HCT116 (cell line): ENCODE results near the gene NPB. TPM values are rescaled to one million over a fixed set of nuclear protein-coding genes. Genes with fewer than 3 reads are reported as not detected.

Experiments used
- ATAC-seq: fragments of 200-7000 bp; cut with Tn5 transposase; 2 replicates; pipeline ENCODE4 v1.9.1; 2020; ENCODE audit warnings: mild to moderate bottlenecking, moderate library complexity
- BruUV-seq: library from RNA; stranded (reverse); fragments of 400-500 nt; replicated peaks from 2 replicates; lab custom pipeline; 2021; lab: Mats Ljungman, UMichigan
- CTCF ChIA-PET: fragments of 300-600 bp; sonication (Branson Sonifier 250); formaldehyde crosslinking; loops from one replicate; lab custom pipeline; 2021; ENCODE audit warnings: antibody characterized with exemption; lab: Charles Lee
- POLR2A ChIA-PET: fragments of 300-600, 350-600 bp; sonication (Branson Sonifier 250); formaldehyde crosslinking; loops from one replicate; lab custom pipeline; 2021; ENCODE audit warnings: antibody characterized with exemption; lab: Charles Lee
- RAD21 ChIA-PET, 2 experiments: fragments of 300-600 bp; sonication (Branson Sonifier 250); formaldehyde crosslinking; loops; one replicate each; lab custom pipeline; 2023; ENCODE audit warnings: low total read pairs in 2 of 2; ENCODE audit not compliant: uncharacterized antibody in 2 of 2, unreplicated experiment in 2 of 2, low non-redundant PET in 1 of 2; lab: Charles Lee
- DNase-seq: peaks from one replicate; pipeline ENCODE4 v3.0.0-alpha.2; 2010; ENCODE audit warnings: low read depth, low spot score
- H2AFZ ChIP-seq: fragments of 200-600 bp; shearing (Covaris generic), sonication (generic); 2 replicates; pipeline ENCODE4 v1.6.1; 2017; ENCODE audit warnings: low read depth, mixed run types, mixed read lengths, antibody characterized with exemption, low read length; ENCODE audit not compliant: poor library complexity, severe bottlenecking
- H3K27ac ChIP-seq: 2 replicates; pipeline ENCODE4 v1.5.1; 2012; ENCODE audit warnings: low read depth, low read length
- H3K27me3 ChIP-seq: fragments of 200-600 bp; sonication (generic); 2 replicates; pipeline ENCODE4 v1.6.1; 2016; ENCODE audit warnings: mixed run types, low read length, mixed read lengths; ENCODE audit not compliant: insufficient read depth
- H3K36me3 ChIP-seq, 2 experiments: fragments of 200-500 bp in 1 of 2; fragments of 200-600 bp in 1 of 2; sonication (Bioruptor generic) in 1 of 2; sonication (generic) in 1 of 2; 2 replicates each; pipeline versions ENCODE4 v1.5.1 to v1.6.1; 2014 to 2016; ENCODE audit warnings: low read length in 2 of 2, inconsistent platforms in 1 of 2, mixed read lengths in 1 of 2, mixed run types in 1 of 2; ENCODE audit not compliant: insufficient read depth in 2 of 2, control insufficient read depth in 1 of 2
- H3K4me1 ChIP-seq, 2 experiments: fragments of 200-600 bp in 1 of 2; sonication (generic) in 1 of 2; 2 replicates each; pipeline versions ENCODE4 v1.5.1 to v1.6.1; 2012 to 2017; ENCODE audit warnings: low read length in 2 of 2, inconsistent platforms in 1 of 2, mild to moderate bottlenecking in 1 of 2, mixed read lengths in 1 of 2, mixed run types in 1 of 2, moderate library complexity in 1 of 2; ENCODE audit not compliant: insufficient read depth in 2 of 2, control insufficient read depth in 1 of 2
- H3K4me2 ChIP-seq: fragments of 200-600 bp; sonication (generic); 2 replicates; pipeline ENCODE4 v1.6.1; 2017; ENCODE audit warnings: mixed run types, low read length, mixed read lengths
- H3K4me3 ChIP-seq, 2 experiments: fragments of 200-600 bp in 1 of 2; sonication (generic) in 1 of 2; replicated peaks in 1 of 2; 2 replicates each; pipeline ENCODE4 v1.5.1; 2011 to 2016; ENCODE audit warnings: low read length in 2 of 2, control low read depth in 1 of 2, low read depth in 1 of 2, mild to moderate bottlenecking in 1 of 2, mixed read lengths in 1 of 2, mixed run types in 1 of 2
- H3K79me2 ChIP-seq: fragments of 200-600 bp; sonication (generic); 2 replicates; pipeline ENCODE4 v1.6.1; 2017; ENCODE audit warnings: mild to moderate bottlenecking, mixed run types, low read length, moderate library complexity, mixed read lengths; ENCODE audit not compliant: insufficient read depth
- H3K9ac ChIP-seq: fragments of 200-600 bp; sonication (generic); 2 replicates; pipeline ENCODE4 v1.6.1; 2016; ENCODE audit warnings: low read length, mixed read lengths
- H3K9me2 ChIP-seq: fragments of 200-600 bp; sonication (generic), shearing (Covaris generic); 2 replicates; pipeline ENCODE4 v1.6.1; 2017; ENCODE audit warnings: mixed run types, mild to moderate bottlenecking, moderate library complexity; ENCODE audit not compliant: insufficient read depth
- H3K9me3 ChIP-seq, 2 experiments: fragments of 200-500 bp in 1 of 2; fragments of 200-600 bp in 1 of 2; sonication (Bioruptor generic) in 1 of 2; sonication (generic) in 1 of 2; 2 replicates each; pipeline ENCODE4 v1.6.1; 2014 to 2017; ENCODE audit warnings: low read length in 2 of 2, mixed read lengths in 2 of 2, inconsistent platforms in 1 of 2, low read depth in 1 of 2, mild to moderate bottlenecking in 1 of 2, mixed run types in 1 of 2, moderate library complexity in 1 of 2; ENCODE audit not compliant: control insufficient read depth in 1 of 2, insufficient read depth in 1 of 2
- H4K20me1 ChIP-seq: fragments of 200-600 bp; sonication (generic), shearing (Covaris generic); 2 replicates; pipeline ENCODE4 v1.6.1; 2017; ENCODE audit warnings: mixed run types, mild to moderate bottlenecking, moderate library complexity; ENCODE audit not compliant: insufficient read depth
- CBX3 ChIP-seq: IDR thresholded peaks from 2 replicates; pipeline ENCODE4 v1.6.1; 2012; ENCODE audit warnings: low read depth
- FOSL1 ChIP-seq: IDR thresholded peaks from 2 replicates; pipeline ENCODE4 v1.6.1; 2012; ENCODE audit warnings: low read depth
- POLR2AphosphoS5 ChIP-seq: IDR thresholded peaks from 2 replicates; pipeline ENCODE4 v1.6.1; 2011; ENCODE audit warnings: mild to moderate bottlenecking, low read depth, low read length, moderate library complexity
- ZNF274 ChIP-seq: fragments of 200-500 bp; sonication (Bioruptor generic); IDR thresholded peaks from 2 replicates; pipeline ENCODE4 v1.6.1; 2014; ENCODE audit warnings: mild to moderate bottlenecking, low read depth, low read length, inconsistent platforms
- intact Hi-C: fragments of 100-400 bp; cut with micrococcal nuclease; formaldehyde crosslinking; loops from 2 replicates; pipeline ENCODE4 v1.10.0; 2022
- total RNA-seq: library from RNA; stranded (reverse); gene quantifications from one replicate; pipeline ENCODE4 v1.2.1, GENCODE V29; 2021; ENCODE audit not compliant: unreplicated experiment

NPB gene
- total RNA-seq, 1 experiment from 2014 or later: 1.2 TPM

DNA sequence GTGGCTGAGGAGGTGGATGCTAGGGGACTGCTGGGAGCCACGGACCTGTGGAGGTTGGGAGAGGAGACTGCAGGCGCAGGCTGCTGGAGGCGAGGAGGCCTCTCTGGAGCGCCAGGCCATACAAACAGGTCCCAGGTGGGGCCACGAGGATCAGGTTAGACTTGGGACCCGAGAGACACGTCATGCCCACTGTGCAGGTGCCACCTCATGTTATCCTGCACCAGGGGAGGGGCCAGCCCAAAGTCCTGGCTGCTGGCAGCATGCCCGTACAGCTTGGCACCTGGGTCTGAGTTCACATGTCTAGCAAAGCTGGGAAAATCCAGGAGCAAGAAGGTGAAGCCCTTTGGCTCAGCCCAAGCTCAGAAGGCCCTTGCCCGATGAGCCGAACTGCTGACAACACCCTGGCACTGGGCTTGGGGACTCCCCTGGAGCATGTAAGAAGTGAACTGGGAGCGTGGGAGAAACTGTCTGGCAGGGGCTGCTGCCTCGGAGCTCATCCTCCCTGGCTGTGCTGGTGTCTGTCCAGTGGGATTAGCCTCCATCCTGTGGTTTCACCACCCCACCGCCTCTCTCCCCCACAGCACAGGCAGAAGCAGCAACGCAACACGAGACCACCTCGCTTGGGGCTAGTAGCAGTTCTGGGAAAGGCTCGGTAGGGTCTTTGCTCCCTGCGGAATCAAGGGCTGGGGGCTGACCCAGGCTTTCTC is 36.2 kb upstream of the NPB start:
- Histone ChIP-seq H3K4me3 (no peak overlapping the region), H4K20me1 (peaks cover 7% of the 10 kb centered on the region; the same call in 1 of the 2 replicates), H3K4me1 (peaks cover 45 to 80% of the 10 kb centered on the region in 2 experiments), H3K27ac (peak overlapping the region; percentile 99), H3K4me2 (no peak overlapping the region), H3K79me2 (peaks cover 72% of the 10 kb centered on the region), H3K9ac (peak overlapping the region; percentile 3; the same call in 1 of the 2 replicates), H3K36me3 (peaks cover 11 to 35% of the 10 kb centered on the region in 2 experiments; a peak in 3 of 4 replicates), H3K9me3 (no peaks in the 10 kb centered on the region), H3K9me2 (no peaks in the 10 kb centered on the region), H3K27me3 (no peaks in the 10 kb centered on the region), H2AFZ (no peak overlapping the region)
- TF ChIP-seq ZNF274 (no peak), POLR2AphosphoS5 (peak; percentile 57; the same call in 1 of the 2 replicates)
- POLR2A ChIA-PET: interaction anchor here (0.8 kb wide), 1 partner anchor 130 kb away, joined by 3 read pairs; no protein-coding TSS in a partner anchor
- RAD21 ChIA-PET: no interaction called here
- intact Hi-C loops: no loop called here
- CTCF ChIA-PET: no interaction called here
- no peak for DNase-seq
- BruUV-seq: no TSS peak
- ATAC-seq: no peak

GRCh38 chr17:81866440-81867169 is 35.4 kb upstream of the NPB start:
- ChIA-PET RAD21 (no interaction called here), CTCF (interaction anchor here (0.6 kb wide), 1 partner anchor 45 kb away, joined by 3 read pairs; no protein-coding TSS in a partner anchor), POLR2A (interaction anchor here (0.8 to 1.4 kb wide), 6 partner anchors 33 to 139 kb away, joined by 3 to 6 read pairs (median 3); partner anchors contain the start of gene MCRIP1)
- no TSS peak for BruUV-seq
- Histone ChIP-seq H2AFZ (no peak overlapping the region), H3K4me1 (peaks cover 45 to 84% of the 10 kb centered on the region in 2 experiments), H3K79me2 (peaks cover 68% of the 10 kb centered on the region), H3K9ac (peak overlapping the region; percentile 99), H3K4me3 (no peak overlapping the region), H3K9me2 (no peaks in the 10 kb centered on the region), H3K9me3 (no peaks in the 10 kb centered on the region), H3K4me2 (peak overlapping the region; percentile 86), H3K27me3 (no peaks in the 10 kb centered on the region), H3K36me3 (peaks cover 11 to 35% of the 10 kb centered on the region in 2 experiments; a peak in 3 of 4 replicates), H4K20me1 (peaks cover 7% of the 10 kb centered on the region; the same call in 1 of the 2 replicates), H3K27ac (peak overlapping the region; percentile 99)
- DNase-seq: no peak
- peak; percentile 0; the same call in 1 of the 2 replicates for ATAC-seq
- TF ChIP-seq FOSL1 (no peak), CBX3 (no peak), POLR2AphosphoS5 (peak; percentile 7; the same call in 1 of the 2 replicates)
- intact Hi-C loops: loop anchor here (1.0 kb wide), 1 partner anchor 133 kb away; no protein-coding TSS in a partner anchor
